HG03469 (cell line): Measurements from ENCODE around the gene BPIFB2.

Experiments
- ATAC-seq: cut with Tn5 transposase; IDR thresholded peaks from one replicate; pipeline ENCODE4 v1.9.1; 2021; ENCODE audit warnings: mild to moderate bottlenecking, moderate library complexity, moderate number of reproducible peaks; ENCODE audit not compliant: unreplicated experiment

The BPIFB2 gene

DNA sequence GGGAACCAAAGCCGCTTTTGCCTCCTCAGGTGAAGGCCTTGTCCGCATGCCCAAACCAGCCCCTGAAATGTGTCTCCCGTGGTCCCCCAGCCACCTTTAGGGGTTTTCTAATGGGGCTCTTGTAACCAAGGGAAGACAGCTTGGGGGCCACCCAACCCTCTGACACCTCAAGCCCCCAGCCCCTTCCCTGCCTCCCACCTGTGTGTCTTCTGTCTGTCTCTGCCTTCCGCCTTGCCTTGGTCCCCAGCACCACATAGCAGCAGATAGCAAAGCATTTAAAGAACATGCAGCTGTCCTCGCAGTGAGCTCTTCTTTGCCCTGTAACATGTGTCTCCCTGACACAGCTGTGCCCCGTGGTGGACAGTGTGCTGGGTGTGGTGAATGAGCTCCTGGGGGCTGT lies 55.8 kb downstream of the BPIFB2 start:
- ATAC-seq, result no peak

DNA sequence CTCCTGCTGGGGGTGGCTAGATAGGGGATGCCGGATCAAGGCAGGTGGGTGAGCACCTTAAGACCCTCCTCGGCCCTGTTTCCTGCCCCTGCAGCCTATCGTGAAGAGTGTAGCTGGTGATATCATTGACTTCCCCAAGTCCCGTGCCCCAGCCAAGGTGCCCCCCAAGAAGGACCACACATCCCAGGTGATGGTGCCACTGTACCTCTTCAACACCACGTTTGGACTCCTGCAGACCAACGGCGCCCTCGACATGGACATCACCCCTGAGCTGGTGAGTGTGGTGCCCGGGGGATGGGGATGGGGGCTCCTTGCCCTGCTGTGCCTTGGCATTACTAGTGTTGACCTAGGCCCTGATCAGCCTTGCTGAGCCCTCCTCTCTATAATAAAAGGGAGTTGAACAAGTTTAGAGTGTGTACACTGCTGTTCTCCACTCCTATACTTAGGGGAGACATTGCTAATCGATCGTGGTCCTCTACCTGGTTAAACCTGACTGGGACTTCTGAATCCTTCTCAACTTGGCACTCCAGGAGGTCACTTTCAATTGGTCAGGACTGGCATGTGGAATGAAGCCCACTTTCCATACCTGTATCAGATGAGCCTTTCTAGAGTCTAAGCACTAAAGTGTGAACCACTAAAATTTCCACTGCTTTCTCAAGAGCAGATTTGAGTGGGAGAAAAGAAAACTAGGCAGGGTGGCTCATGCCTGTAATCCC lies 57.2 kb downstream of the BPIFB2 start:
- ATAC-seq, result no peak

DNA sequence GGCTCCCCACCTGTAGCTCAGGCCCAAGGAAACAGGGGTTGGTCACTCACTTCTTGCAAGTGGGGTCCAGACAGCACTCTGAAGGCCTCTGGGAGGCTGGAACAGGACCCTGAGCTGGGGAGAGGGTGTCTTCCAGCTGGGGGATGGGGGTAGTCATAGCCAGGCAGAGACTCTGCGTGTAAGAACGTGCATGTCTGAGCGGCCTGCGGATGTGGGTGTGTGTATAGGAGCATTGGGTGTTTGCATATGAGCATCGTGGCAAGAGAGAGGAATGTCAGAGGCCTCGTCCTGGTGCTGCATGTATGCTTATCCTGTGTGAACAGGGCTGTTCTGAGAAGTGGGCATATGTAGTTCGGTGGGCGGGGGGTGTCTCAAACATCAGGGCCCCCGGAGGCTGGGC lies 58.3 kb downstream of the BPIFB2 start:
- no peak for ATAC-seq

DNA sequence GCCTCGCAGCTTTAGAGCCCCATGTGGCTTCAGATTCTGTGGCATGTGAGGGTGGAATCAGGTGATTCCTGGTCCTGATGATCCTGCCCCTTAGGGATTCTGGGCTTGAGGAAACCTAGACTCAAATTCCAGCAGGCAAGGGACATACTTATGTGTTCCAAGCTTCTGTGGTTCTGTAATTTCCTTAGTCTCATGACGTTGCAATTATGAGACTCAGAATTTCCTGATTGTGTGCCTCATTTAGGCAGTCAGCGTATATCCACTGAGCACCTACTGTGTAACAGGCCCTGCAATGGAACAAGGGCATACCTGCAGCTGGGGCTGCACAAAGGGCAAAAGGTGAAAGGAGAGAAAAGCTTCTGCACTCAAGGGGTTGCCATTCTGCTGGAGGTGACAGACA lies 60.3 kb downstream of the BPIFB2 start:
- no peak for ATAC-seq

DNA sequence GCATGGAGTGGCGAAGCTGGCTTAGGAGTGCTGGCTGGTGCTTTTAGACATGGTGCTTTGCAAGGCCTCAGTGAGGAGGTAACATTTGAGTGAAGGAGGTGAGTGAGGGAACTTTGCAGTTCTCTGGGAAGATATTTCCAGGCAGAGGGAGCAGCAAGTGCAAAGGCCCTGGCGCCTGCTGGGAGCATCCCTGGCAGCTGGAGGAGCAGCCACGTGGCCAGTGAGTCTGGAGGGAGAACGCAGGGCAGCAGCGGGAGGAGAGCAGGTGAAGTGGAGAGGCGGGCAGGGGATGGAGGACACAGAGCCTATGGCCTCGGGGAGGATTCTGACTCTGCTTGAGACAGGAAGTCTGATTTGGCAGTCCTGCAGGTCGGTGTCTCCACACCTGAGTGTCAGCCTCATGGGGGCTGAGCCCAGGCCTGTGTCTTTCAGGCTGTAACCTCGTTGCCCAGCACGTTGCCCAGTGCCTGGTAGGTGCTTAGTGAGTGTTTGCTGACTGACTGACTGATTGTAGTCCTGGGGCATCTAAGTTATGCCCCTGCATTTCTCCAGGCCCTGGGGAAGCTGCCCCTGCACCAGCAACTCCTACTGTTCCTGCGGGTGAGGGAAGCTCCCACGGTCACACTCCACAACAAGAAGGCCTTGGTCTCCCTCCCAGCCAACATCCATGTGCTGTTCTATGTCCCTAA lies 60.9 kb downstream of the BPIFB2 start:
- no peak for ATAC-seq

DNA sequence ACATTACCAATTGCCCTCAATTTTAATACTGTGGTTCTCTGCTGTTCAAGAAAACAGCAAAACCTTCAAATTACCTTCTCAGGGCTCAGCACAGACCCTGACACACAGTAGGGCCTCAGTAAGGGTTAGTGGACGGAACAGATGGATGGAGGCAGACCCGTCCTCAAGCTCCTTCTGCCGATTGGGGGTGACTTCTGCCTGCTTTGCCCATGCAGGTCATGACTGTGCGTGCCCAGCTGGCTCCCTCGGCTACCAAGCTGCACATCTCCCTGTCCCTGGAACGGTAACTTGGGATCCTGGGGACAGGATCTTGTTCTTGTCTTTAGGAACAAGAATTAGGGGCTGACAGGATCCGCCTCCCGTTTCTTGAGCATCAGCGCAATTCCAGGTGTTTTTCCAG lies 62.2 kb downstream of the BPIFB2 start:
- ATAC-seq, result no peak

DNA sequence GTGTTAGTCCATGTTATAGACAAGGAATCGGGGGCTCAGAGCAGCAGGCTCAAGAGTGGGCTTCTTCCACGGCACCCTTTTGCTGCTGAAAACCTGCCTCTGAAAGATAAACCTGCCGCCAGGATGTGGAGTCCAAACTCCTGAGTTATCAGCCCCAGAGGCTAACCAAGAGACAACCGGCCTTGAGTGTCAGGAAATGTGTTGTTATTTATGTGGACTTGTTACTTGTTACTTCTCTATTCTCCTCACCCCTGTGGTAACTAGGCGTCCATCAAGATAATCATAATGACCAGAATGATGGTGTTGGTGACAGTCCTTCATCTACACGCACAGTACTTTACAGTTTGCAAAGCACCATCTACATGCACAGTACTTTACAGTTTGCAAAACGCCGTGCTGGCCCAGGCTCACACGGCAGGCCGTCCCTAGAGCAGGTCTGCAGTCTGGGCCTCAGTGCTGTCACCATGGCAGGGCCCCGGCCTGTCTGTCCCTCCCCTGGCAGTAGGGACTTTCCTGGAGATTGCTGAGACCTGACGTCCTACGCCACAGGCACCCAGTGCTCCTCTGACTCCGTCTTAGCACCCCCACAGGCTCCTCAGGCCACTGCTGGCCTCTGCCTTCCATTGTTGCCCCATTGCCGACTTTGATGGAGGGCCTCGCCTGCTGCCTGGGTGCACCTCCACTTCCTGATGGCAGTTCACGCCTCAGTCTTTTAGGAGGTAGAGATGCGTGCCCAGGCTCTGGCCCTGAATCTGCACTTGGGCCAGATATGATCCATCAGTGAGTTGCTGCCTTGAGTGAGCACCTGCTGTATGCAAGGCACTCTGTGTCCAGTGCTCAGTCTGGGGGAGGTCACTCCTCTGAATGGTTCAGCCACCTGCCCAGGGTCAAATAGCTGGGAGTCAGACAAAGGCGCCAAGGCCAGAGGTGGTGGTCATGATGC lies 62.9 kb downstream of the BPIFB2 start:
- no peak for ATAC-seq

DNA sequence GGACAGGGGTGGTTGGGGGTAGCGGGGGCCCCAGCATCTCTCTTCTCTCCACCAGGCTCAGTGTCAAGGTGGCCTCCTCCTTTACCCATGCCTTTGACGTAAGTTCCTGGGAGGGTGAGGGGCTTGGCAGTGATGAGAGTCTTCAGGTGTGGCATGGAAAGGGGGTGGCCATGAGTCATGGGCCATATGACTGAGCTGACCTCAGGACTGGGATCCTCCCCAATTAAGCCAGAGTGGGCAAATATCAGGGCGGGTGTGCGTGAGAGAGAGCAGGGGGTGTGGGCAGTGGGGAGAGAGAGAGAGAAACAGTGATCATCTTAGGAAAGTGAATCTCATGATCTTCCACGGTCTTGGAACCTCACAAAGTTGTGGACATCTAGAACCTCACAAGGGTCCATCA lies 63.7 kb downstream of the BPIFB2 start:
- no peak for ATAC-seq

DNA sequence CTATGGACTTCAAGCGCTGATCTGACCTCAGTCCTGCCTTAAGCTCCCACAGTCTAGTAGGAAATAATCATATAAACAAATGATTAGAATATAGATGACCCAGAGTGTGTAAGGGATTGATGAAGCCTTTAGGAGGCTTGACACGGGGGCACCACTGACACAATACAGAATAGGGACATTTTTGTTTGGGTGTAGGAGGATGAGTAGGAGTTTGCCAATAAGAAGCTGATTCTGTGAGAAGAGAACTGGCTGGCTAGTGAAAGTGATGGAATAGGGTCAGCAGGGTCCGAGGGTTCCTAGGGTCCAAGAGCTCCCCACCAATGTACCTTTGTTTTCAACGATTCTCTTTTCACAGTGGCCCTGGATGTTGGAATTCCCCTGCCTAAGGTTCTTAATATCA lies 64.9 kb downstream of the BPIFB2 start:
- ATAC-seq, result no peak

DNA sequence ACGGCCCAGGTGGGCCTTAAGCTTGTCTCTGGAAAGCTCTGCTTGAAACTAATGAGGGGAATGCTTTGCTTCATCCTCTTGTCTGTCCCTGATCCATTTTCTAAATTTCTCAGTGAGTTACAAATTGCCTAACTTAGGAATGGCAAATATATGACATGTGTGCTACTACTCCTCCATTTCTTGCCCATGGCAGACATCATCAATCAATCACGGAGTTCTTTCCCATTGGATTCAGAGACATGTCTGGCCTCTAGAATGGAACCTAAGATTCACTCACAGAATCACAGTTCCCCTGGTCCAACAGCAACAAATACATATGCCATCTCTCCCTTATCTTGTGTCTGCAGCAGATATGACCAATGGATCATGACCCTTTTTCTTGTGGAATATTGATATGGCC lies 65.3 kb downstream of the BPIFB2 start:
- no peak for ATAC-seq
